Measurements from ENCODE around the gene CNTNAP2. TPM values are rescaled to one million over a fixed set of nuclear protein-coding genes. Genes with fewer than 3 reads are reported as not detected.

The CNTNAP2 gene
- total RNA-seq, 6 experiments from 2014 or later = 0.07 to 0.13 (median 0.12) TPM; not detected in 3

GRCh38 chr7:147639751-147640150, 1523.2 kb downstream of the CNTNAP2 start:
- TF ChIP-seq, protein P1, sequence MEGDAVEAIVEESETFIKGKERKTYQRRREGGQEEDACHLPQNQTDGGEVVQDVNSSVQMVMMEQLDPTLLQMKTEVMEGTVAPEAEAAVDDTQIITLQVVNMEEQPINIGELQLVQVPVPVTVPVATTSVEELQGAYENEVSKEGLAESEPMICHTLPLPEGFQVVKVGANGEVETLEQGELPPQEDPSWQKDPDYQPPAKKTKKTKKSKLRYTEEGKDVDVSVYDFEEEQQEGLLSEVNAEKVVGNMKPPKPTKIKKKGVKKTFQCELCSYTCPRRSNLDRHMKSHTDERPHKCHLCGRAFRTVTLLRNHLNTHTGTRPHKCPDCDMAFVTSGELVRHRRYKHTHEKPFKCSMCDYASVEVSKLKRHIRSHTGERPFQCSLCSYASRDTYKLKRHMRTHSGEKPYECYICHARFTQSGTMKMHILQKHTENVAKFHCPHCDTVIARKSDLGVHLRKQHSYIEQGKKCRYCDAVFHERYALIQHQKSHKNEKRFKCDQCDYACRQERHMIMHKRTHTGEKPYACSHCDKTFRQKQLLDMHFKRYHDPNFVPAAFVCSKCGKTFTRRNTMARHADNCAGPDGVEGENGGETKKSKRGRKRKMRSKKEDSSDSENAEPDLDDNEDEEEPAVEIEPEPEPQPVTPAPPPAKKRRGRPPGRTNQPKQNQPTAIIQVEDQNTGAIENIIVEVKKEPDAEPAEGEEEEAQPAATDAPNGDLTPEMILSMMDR (IDR thresholded peaks at IDR 0.05) = no peak
- DNase-seq = no peak
- no peak overlapping the region for H3K4me3 Mint-ChIP-seq
- peaks cover 9% of the 10 kb centered on the region for H3K27me3 Mint-ChIP-seq (ENCODE audit: insufficient read depth)
- peaks cover 5% of the 10 kb centered on the region; the same call in 1 of the 2 replicates for H3K36me3 Mint-ChIP-seq (ENCODE audit: low read depth)
- H3K9me3 Mint-ChIP-seq = peaks cover 34% of the 10 kb centered on the region
- no peaks in the 10 kb centered on the region; the same call in 1 of the 2 replicates for H3K4me1 Mint-ChIP-seq (ENCODE audit: low read depth)
- no peak overlapping the region for H3K27ac Mint-ChIP-seq

DNA sequence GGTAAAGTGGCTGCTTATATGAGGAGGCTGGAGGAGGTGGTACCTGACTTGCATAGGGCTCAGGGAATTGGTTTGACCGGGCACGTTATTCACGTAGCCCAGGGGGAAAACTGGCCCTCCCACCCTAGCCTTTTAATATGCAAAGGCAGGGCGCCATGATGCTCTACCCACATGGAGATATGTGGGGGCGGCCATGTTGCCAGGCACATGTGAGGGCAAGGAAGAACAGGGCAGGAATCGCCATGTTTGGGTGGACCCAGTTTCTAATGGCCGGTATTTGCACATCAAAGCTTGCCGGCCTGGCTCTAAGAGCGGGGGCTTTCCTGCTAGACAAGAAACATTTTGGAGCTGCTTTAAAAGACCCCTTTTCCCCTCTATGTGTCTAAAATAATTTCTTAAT, 1524.2 kb downstream of the CNTNAP2 start:
- Mint-ChIP-seq H3K27me3 (ENCODE audit: insufficient read depth) (peaks cover 9% of the 10 kb centered on the region), H3K4me1 (ENCODE audit: low read depth) (no peaks in the 10 kb centered on the region; the same call in 1 of the 2 replicates), H3K36me3 (ENCODE audit: low read depth) (peaks cover 5% of the 10 kb centered on the region; the same call in 1 of the 2 replicates), H3K9me3 (peaks cover 31% of the 10 kb centered on the region), H3K27ac (no peak overlapping the region), H3K4me3 (no peak overlapping the region)
- TF ChIP-seq, protein P1 (IDR thresholded peaks at IDR 0.05) = no peak
- DNase-seq = no peak

DNA sequence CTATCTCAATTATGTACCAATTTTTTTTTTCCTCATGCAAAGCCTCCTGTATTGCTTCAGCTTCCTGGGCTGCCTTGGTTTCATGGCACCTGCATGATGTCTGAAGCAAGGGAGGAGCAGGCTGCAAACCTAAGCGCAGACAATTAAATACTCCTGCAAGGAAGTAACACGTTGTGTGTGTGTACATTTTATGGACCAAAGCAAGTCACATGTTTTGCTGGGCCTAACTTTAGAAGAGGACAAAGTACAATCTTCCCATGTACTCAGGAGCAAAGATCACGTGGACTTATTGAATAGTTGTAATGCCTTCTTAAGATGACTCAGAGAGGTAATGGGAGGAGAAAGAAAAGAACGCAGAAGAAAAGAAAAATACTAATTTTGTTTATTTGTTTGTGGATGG, 1530.0 kb downstream of the CNTNAP2 start:
- H3K4me1 Mint-ChIP-seq (ENCODE audit: low read depth) = no peaks in the 10 kb centered on the region; the same call in 1 of the 2 replicates
- H3K9me3 Mint-ChIP-seq = peaks cover 20% of the 10 kb centered on the region
- no peaks in the 10 kb centered on the region for H3K36me3 Mint-ChIP-seq (ENCODE audit: low read depth)
- H3K4me3 Mint-ChIP-seq = no peak overlapping the region
- H3K27ac Mint-ChIP-seq = no peak overlapping the region
- no peak for DNase-seq
- H3K27me3 Mint-ChIP-seq (ENCODE audit: insufficient read depth) = no peaks in the 10 kb centered on the region; the same call in 1 of the 2 replicates
- TF ChIP-seq, protein P1 (IDR thresholded peaks at IDR 0.05) = no peak

- H3K9me3 Mint-ChIP-seq = peaks cover 19% of the 10 kb centered on the region
- H3K36me3 Mint-ChIP-seq (ENCODE audit: low read depth) = no peaks in the 10 kb centered on the region
- H3K27ac Mint-ChIP-seq = no peak overlapping the region
- no peaks in the 10 kb centered on the region; the same call in 1 of the 2 replicates for H3K4me1 Mint-ChIP-seq (ENCODE audit: low read depth)
- H3K27me3 Mint-ChIP-seq (ENCODE audit: insufficient read depth) = no peaks in the 10 kb centered on the region
- no peak overlapping the region for H3K4me3 Mint-ChIP-seq
- TF ChIP-seq, protein P1 (IDR thresholded peaks at IDR 0.05) = no peak
- no peak for DNase-seq
Observed at GRCh38 chr7:147650991-147651390, 1534.4 kb downstream of the CNTNAP2 start.

GRCh38 chr7:147651601-147652000, 1535.0 kb downstream of the CNTNAP2 start:
- H3K4me1 Mint-ChIP-seq (ENCODE audit: low read depth) = no peaks in the 10 kb centered on the region; the same call in 1 of the 2 replicates
- TF ChIP-seq, protein P1 (IDR thresholded peaks at IDR 0.05) = no peak

More at GRCh38 chr7:147651601-147652000, 1535.0 kb downstream of the CNTNAP2 start:
- Mint-ChIP-seq H3K27ac (no peak overlapping the region), H3K36me3 (ENCODE audit: low read depth) (no peaks in the 10 kb centered on the region), H3K27me3 (ENCODE audit: insufficient read depth) (no peaks in the 10 kb centered on the region), H3K9me3 (peaks cover 22% of the 10 kb centered on the region), H3K4me3 (no peak overlapping the region)
- DNase-seq = no peak

Measured in HFFc6 (cell line).